IPS-NIHi11 (cell line): ENCODE measurements around the gene PJA1.
A peak's percentile ranks its signal among the peaks of the same experiment; 100 is the strongest.

Experiments
- DNase-seq: peaks from one replicate; pipeline ENCODE4 v3.0.0; 2012; ENCODE audit warnings: mixed read lengths, low spot score

PJA1 gene

GRCh38 chrX:69143530-69143929, 21.7 kb downstream of the PJA1 start:
- no peak for DNase-seq

GRCh38 chrX:69142788-69143469, 22.3 kb downstream of the PJA1 start:
- DNase-seq, result no peak

GRCh38 chrX:69140837-69141236, 24.4 kb downstream of the PJA1 start:
- no peak for DNase-seq

GRCh38 chrX:69139516-69139915, 25.7 kb downstream of the PJA1 start:
- no peak for DNase-seq

- no peak for DNase-seq
Observed at GRCh38 chrX:69138512-69138911, 26.7 kb downstream of the PJA1 start.

GRCh38 chrX:69138118-69138390, 27.2 kb downstream of the PJA1 start:
- DNase-seq, result no peak

GRCh38 chrX:69137371-69138117, 27.7 kb downstream of the PJA1 start:
- no peak for DNase-seq

- peak; percentile 27 for DNase-seq
Observed at GRCh38 chrX:69136546-69137331, 28.5 kb downstream of the PJA1 start.

GRCh38 chrX:69133921-69134542, 31.2 kb downstream of the PJA1 start:
- DNase-seq, result peak; percentile 50

- DNase-seq, result no peak
Observed at GRCh38 chrX:69131886-69132285, 33.4 kb downstream of the PJA1 start.

- no peak for DNase-seq
Observed at GRCh38 chrX:69130439-69130838, 34.8 kb downstream of the PJA1 start.

GRCh38 chrX:69128588-69128987, 36.7 kb downstream of the PJA1 start:
- DNase-seq, result peak; percentile 38

- no peak for DNase-seq
Observed at GRCh38 chrX:69127466-69127865, 37.8 kb downstream of the PJA1 start.

- no peak for DNase-seq
Observed at GRCh38 chrX:69126642-69127041, 38.6 kb downstream of the PJA1 start.

- no peak for DNase-seq
Observed at GRCh38 chrX:69125094-69125493, 40.2 kb downstream of the PJA1 start.

GRCh38 chrX:69124108-69124507, 41.1 kb downstream of the PJA1 start:
- no peak for DNase-seq

- no peak for DNase-seq
Observed at GRCh38 chrX:69123481-69123880, 41.8 kb downstream of the PJA1 start.

GRCh38 chrX:69121321-69122000, 43.8 kb downstream of the PJA1 start:
- no peak for DNase-seq

- DNase-seq, result no peak
Observed at GRCh38 chrX:69120476-69120875, 44.8 kb downstream of the PJA1 start.

GRCh38 chrX:69119122-69119521, 46.1 kb downstream of the PJA1 start:
- DNase-seq, result peak; percentile 44

- no peak for DNase-seq
Observed at GRCh38 chrX:69117876-69118526, 47.3 kb downstream of the PJA1 start.

- no peak for DNase-seq
Observed at GRCh38 chrX:69116077-69116476, 49.2 kb downstream of the PJA1 start.
